Tibial nerve (tissue), 4 donors: ENCODE measurements around the gene HK2.

Experiments used
- EP300 ChIP-seq, 2 donors: sonication (generic); formaldehyde crosslinking; IDR thresholded peaks; one replicate each; pipeline ENCODE4 v1.6.1; 2017; ENCODE audit warnings: antibody characterized with exemption in 2 of 2, mild to moderate bottlenecking in 1 of 2
- POLR2A ChIP-seq, 2 donors: fragments of 450-650 bp; IDR thresholded peaks; one replicate each; pipeline ENCODE4 v1.6.1; 2017; ENCODE audit warnings: antibody characterized with exemption in 2 of 2, mild to moderate bottlenecking in 2 of 2, moderate library complexity in 2 of 2
- TF ChIP-seq, protein P1 (sequence below), 5 experiments: fragments of 200-600 bp in 3 of 5; fragments of 450-650 bp in 2 of 5; sonication (generic) in 3 of 5; IDR thresholded peaks; one replicate each; pipeline ENCODE4 v1.5.1; 2016 to 2019; ENCODE audit warnings: antibody characterized with exemption in 5 of 5, mild to moderate bottlenecking in 3 of 5, moderate library complexity in 2 of 5

DNA sequence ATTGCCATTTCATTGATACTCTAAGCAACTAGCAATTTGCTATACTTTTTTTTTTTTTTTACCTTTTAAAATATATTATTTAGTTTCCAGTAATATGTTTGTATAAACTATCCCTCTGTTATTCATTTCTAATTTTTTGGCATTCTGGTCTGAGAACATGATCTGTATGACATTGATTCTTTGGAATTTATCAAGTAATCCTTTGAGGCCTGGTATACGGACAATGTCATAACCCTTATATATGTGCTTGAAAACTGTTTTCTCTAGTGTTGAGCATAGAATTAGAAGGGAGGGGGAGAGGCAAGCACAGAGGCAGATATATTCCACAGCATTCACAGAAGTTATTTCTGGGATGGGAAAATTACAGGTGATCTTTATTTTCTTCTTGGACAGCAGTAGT lies 76.3 kb downstream of the HK2 start:
- TF ChIP-seq, protein P1, sequence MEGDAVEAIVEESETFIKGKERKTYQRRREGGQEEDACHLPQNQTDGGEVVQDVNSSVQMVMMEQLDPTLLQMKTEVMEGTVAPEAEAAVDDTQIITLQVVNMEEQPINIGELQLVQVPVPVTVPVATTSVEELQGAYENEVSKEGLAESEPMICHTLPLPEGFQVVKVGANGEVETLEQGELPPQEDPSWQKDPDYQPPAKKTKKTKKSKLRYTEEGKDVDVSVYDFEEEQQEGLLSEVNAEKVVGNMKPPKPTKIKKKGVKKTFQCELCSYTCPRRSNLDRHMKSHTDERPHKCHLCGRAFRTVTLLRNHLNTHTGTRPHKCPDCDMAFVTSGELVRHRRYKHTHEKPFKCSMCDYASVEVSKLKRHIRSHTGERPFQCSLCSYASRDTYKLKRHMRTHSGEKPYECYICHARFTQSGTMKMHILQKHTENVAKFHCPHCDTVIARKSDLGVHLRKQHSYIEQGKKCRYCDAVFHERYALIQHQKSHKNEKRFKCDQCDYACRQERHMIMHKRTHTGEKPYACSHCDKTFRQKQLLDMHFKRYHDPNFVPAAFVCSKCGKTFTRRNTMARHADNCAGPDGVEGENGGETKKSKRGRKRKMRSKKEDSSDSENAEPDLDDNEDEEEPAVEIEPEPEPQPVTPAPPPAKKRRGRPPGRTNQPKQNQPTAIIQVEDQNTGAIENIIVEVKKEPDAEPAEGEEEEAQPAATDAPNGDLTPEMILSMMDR (IDR thresholded peaks at IDR 0.05): no peak
- no peak for TF ChIP-seq EP300 (IDR thresholded peaks at IDR 0.05)
- TF ChIP-seq POLR2A (IDR thresholded peaks at IDR 0.05): no peak
